Esophagus muscularis mucosa (tissue), 4 donors: ENCODE results near the gene DISC1.
"Not testable (repeated sequence)": the region's sequence is repeated elsewhere in the genome, so short reads cannot be mapped to it uniquely, and the experiment has no call there.

Experiments
- EP300 ChIP-seq: sonication (generic); formaldehyde crosslinking; IDR thresholded peaks from one replicate; pipeline ENCODE4 v1.6.1; 2017; ENCODE audit warnings: antibody characterized with exemption
- POLR2A ChIP-seq: fragments of 450-650 bp; IDR thresholded peaks from one replicate; pipeline ENCODE4 v1.6.1; 2017; ENCODE audit warnings: antibody characterized with exemption, moderate library complexity, mild to moderate bottlenecking, low read depth
- TF ChIP-seq, protein P1 (sequence below), 3 experiments: fragments of 200-600 bp in 2 of 3; fragments of 450-650 bp in 1 of 3; sonication (generic) in 2 of 3; IDR thresholded peaks; one replicate each; pipeline ENCODE4 v1.5.1; 2017 to 2019; ENCODE audit warnings: antibody characterized with exemption in 3 of 3, mild to moderate bottlenecking in 2 of 3, moderate library complexity in 1 of 3

DNA sequence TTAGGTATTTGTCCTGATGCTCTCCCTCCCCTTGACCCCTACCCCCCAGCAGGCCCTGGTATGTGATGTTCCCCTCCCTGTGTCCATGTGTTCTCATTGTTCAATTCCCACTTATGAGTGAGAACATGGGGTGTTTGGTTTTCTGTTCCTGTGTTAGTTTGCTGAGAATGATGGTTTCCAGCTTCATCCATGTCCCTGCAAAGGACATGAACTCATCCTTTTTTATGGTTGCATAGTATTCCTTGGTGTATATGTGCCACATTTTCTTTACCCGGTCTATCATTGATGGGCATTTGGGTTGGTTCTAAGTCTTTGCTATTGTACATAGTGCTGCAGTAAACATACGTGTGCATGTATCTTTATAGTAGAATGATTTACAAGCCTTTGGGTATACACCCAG lies 10.3 kb downstream of the DISC1 start:
- TF ChIP-seq, protein P1, sequence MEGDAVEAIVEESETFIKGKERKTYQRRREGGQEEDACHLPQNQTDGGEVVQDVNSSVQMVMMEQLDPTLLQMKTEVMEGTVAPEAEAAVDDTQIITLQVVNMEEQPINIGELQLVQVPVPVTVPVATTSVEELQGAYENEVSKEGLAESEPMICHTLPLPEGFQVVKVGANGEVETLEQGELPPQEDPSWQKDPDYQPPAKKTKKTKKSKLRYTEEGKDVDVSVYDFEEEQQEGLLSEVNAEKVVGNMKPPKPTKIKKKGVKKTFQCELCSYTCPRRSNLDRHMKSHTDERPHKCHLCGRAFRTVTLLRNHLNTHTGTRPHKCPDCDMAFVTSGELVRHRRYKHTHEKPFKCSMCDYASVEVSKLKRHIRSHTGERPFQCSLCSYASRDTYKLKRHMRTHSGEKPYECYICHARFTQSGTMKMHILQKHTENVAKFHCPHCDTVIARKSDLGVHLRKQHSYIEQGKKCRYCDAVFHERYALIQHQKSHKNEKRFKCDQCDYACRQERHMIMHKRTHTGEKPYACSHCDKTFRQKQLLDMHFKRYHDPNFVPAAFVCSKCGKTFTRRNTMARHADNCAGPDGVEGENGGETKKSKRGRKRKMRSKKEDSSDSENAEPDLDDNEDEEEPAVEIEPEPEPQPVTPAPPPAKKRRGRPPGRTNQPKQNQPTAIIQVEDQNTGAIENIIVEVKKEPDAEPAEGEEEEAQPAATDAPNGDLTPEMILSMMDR (IDR thresholded peaks at IDR 0.05), result not testable (repeated sequence)
- TF ChIP-seq EP300, POLR2A: not testable (repeated sequence)
